Esophagus squamous epithelium (tissue), 4 donors: ENCODE measurements around the gene MAML3.

ENCODE experiments used
- CTCF ChIP-seq, 6 experiments: fragments of 450-650 bp in 4 of 6; fragments of 200-600 bp in 2 of 6; sonication (generic) in 2 of 6; IDR thresholded peaks; one replicate each; pipeline ENCODE4 v1.5.1; 2016 to 2019; ENCODE audit warnings: antibody characterized with exemption in 6 of 6, mild to moderate bottlenecking in 4 of 6, moderate library complexity in 4 of 6
- POLR2A ChIP-seq, 4 donors: fragments of 450-650 bp; IDR thresholded peaks; one replicate each; pipeline ENCODE4 v1.6.1; 2017; ENCODE audit warnings: antibody characterized with exemption in 4 of 4, mild to moderate bottlenecking in 4 of 4, moderate library complexity in 3 of 4

- TF ChIP-seq CTCF (IDR thresholded peaks at IDR 0.05) (no peak), POLR2A (IDR thresholded peaks at IDR 0.05) (no peak)
Measured at GRCh38 chr4:139791681-139792080, 362.3 kb downstream of the MAML3 start.
